Measurements from ENCODE around the gene SMG6.

SMG6 gene

GRCh38 chr17:2064147-2064489 lies 239.5 kb downstream of the SMG6 start:
- ChIA-PET CTCF (interaction anchor here (0.9 to 10.3 kb wide), 21 partner anchors 9 to 289 kb away, joined by 3 to 107 read pairs (median 4); partner anchors contain the start of gene HIC1), POLR2A (interaction anchor here (1.2 to 2.5 kb wide), 4 partner anchors 9 to 201 kb away, joined by 4 to 10 read pairs (median 7); partner anchors contain the start of gene HIC1)
- no peak for TF ChIP-seq CTCF (IDR thresholded peaks at IDR 0.05; ENCODE audit: control extremely low read depth, extremely low read depth, low read depth, missing control alignments)
- no peak for DNase-seq (ENCODE audit: extremely low spot score)

GRCh38 chr17:2063261-2064146 lies 240.1 kb downstream of the SMG6 start:
- no peak for DNase-seq (ENCODE audit: extremely low spot score)
- CTCF ChIA-PET, result interaction anchor here (0.9 to 10.3 kb wide), 19 partner anchors 9 to 289 kb away, joined by 3 to 107 read pairs (median 4); partner anchors contain the start of gene HIC1
- POLR2A ChIA-PET, result interaction anchor here (1.2 to 2.5 kb wide), 4 partner anchors 8 to 201 kb away, joined by 4 to 10 read pairs (median 7); partner anchors contain the start of gene HIC1

GRCh38 chr17:2062571-2063183 lies 240.9 kb downstream of the SMG6 start:
- ChIA-PET POLR2A (no interaction called here), CTCF (interaction anchor here (0.7 to 10.3 kb wide), 6 partner anchors 8 to 220 kb away, joined by 3 to 107 read pairs (median 8); no protein-coding TSS in a partner anchor)
- no peak for TF ChIP-seq CTCF (IDR thresholded peaks at IDR 0.05; ENCODE audit: control extremely low read depth, extremely low read depth, low read depth, missing control alignments)
- no peak for DNase-seq (ENCODE audit: extremely low spot score)

More at GRCh38 chr17:2063261-2064146, 240.1 kb downstream of the SMG6 start:
- no peak for TF ChIP-seq CTCF (IDR thresholded peaks at IDR 0.05; ENCODE audit: control extremely low read depth, extremely low read depth, low read depth, missing control alignments)

- no peak for TF ChIP-seq CTCF (IDR thresholded peaks at IDR 0.05; ENCODE audit: control extremely low read depth, extremely low read depth, low read depth, missing control alignments)
- DNase-seq (ENCODE audit: extremely low spot score), result no peak
- ChIA-PET POLR2A (no interaction called here), CTCF (interaction anchor here (8.9 kb wide), 1 partner anchor 24 kb away, joined by 188 read pairs; no protein-coding TSS in a partner anchor)
Observed at GRCh38 chr17:2061441-2061958, 242.1 kb downstream of the SMG6 start.

- CTCF ChIA-PET, result interaction anchor here (1.3 to 8.9 kb wide), 5 partner anchors 17 to 190 kb away, joined by 3 to 205 read pairs (median 88); no protein-coding TSS in a partner anchor
- TF ChIP-seq CTCF (IDR thresholded peaks at IDR 0.05; ENCODE audit: control extremely low read depth, extremely low read depth, low read depth, missing control alignments), result no peak
- POLR2A ChIA-PET, result no interaction called here
- DNase-seq (ENCODE audit: extremely low spot score), result no peak
Observed at GRCh38 chr17:2060681-2061440, 242.7 kb downstream of the SMG6 start.

GRCh38 chr17:2060385-2060658 lies 243.3 kb downstream of the SMG6 start:
- DNase-seq (ENCODE audit: extremely low spot score), result no peak
- POLR2A ChIA-PET, result no interaction called here
- no peak for TF ChIP-seq CTCF (IDR thresholded peaks at IDR 0.05; ENCODE audit: control extremely low read depth, extremely low read depth, low read depth, missing control alignments)
- CTCF ChIA-PET, result interaction anchor here (0.9 to 8.9 kb wide), 11 partner anchors 17 to 293 kb away, joined by 3 to 205 read pairs (median 11); partner anchors contain the start of genes SMG6 and SRR

Measured in GM10248 (cell line).